ENCODE data around the gene SGF29. TPM values are rescaled to one million over a fixed set of nuclear protein-coding genes. Genes with fewer than 3 reads are reported as not detected.
"Not testable (repeated sequence)": the region's sequence is repeated elsewhere in the genome, so short reads cannot be mapped to it uniquely, and the experiment has no call there.

The SGF29 gene
- total and polyA plus RNA-seq, 9 of the 15 experiments (the other 6 are each of a cell fraction or from before 2014, with no cell fraction given) = 2.6 to 36.1 (median 21.2) TPM

DNA sequence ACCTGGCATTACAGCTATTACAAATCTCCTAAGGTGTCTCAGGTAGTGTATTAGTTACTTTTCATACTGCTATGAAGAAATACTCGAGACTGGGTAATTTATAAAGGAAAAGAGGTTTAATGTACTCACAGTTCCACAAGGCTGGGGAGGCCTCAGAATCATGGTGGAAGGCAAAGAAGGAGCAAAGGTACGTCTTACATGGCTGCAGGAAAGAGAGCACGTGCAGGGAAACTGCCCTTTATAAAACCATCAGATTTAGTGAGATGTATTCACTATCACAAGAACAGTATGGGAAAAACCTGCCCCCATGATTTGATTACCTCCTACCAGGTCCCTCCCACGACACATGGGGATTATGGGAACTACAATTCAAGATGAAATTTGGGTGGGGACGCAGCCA, 77.2 kb downstream of the SGF29 start:
- BruUV-seq (replicated peaks); H3K27ac ChIP-seq (ENCODE audit: extremely low read depth, low read depth, low read length); FAIRE-seq; POLR2A ChIA-PET; H2AFZ ChIP-seq (ENCODE audit: low read depth, low read length); CTCF ChIA-PET (ENCODE audit: low intra/inter-chr PET ratio); H3K36me3 ChIP-seq (ENCODE audit: control insufficient read depth, insufficient read depth, low read length); H3K27me3 ChIP-seq (ENCODE audit: control insufficient read depth in 2 of 2, insufficient read depth in 2 of 2, low read length in 2 of 2); H3K4me2 ChIP-seq (ENCODE audit: insufficient read depth, low read length); H3K9me3 ChIP-seq (replicated peaks; ENCODE audit: control insufficient read depth, insufficient read depth, low read depth, low read length); H3K79me2 ChIP-seq (ENCODE audit: control insufficient read depth, insufficient read depth, low read length); H4K20me1 ChIP-seq (replicated peaks; ENCODE audit: control insufficient read depth, insufficient read depth, low read length); intact Hi-C loops (cut with micrococcal nuclease); DNase-seq (ENCODE audit: extremely low read depth in 1 of 4, low spot score in 3 of 4); H3K9ac ChIP-seq (ENCODE audit: insufficient read depth in 1 of 2, low read depth in 2 of 2, low read length in 2 of 2); in situ Hi-C loops (cut with MboI); H3K4me1 ChIP-seq (replicated peaks in 1 of 2; ENCODE audit: control insufficient read depth in 2 of 2, insufficient read depth in 2 of 2, low read length in 2 of 2); ATAC-seq; H3K9me1 ChIP-seq (ENCODE audit: control insufficient read depth, insufficient read depth, low read length); H3K4me3 ChIP-seq: not testable (repeated sequence)
- WGBS (ENCODE audit: insufficient coverage, low coverage, missing lambda C conversion rate) = 4% methylated on average over 4 of the region's 5 CpGs
- TF ChIP-seq ZFP36 (IDR thresholded peaks at IDR 0.05; ENCODE audit: low read depth, low read length, partially characterized antibody) = peak; percentile 35
- peak; percentile 97 for TF ChIP-seq ZNF431 (CRISPR knock-in tag; IDR thresholded peaks at IDR 0.05)

DNA sequence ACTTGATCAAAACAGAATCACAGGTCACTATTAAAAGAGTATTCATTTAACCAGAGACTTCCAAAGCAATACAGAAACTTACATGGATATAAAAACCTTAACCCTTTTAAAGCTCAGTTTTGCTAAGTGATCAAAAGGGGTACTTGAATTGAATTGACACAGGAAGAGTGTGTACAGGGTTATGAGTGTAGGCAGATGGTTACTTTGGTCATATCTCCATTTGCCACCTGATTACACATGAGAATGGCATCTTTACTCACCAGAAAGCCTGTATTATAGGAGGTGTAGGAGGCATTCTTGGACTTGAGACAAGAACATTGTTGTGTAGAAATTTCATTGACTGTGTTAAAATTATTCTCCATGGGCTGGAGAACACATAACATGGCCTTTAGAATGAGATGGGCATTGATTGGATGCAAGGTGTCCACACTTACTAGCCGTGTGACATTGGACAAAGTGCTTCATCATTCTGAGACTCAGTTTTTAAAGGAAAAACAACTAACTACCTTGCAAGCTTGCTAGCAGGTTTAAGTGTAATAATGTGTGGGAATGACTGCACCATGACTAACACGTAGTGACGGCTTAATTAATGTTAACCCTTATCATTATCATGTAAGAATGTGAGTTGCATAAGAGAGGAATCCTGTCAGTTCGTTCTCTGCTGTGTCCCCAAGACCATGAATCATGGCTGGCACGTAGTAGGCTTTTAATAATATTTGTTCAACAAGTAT, 82.5 kb downstream of the SGF29 start:
- H3K4me2 ChIP-seq (ENCODE audit: insufficient read depth, low read length); POLR2A ChIA-PET; H3K79me2 ChIP-seq (ENCODE audit: control insufficient read depth, insufficient read depth, low read length); BruUV-seq (replicated peaks); H3K4me3 ChIP-seq; H3K4me1 ChIP-seq (replicated peaks in 1 of 2; ENCODE audit: control insufficient read depth in 2 of 2, insufficient read depth in 2 of 2, low read length in 2 of 2); H3K9ac ChIP-seq (ENCODE audit: insufficient read depth in 1 of 2, low read depth in 2 of 2, low read length in 2 of 2); H3K27ac ChIP-seq (ENCODE audit: extremely low read depth, low read depth, low read length); H3K36me3 ChIP-seq (ENCODE audit: control insufficient read depth, insufficient read depth, low read length); H3K9me1 ChIP-seq (ENCODE audit: control insufficient read depth, insufficient read depth, low read length); intact Hi-C loops (cut with micrococcal nuclease); ATAC-seq; H3K27me3 ChIP-seq (ENCODE audit: control insufficient read depth in 2 of 2, insufficient read depth in 2 of 2, low read length in 2 of 2); DNase-seq (ENCODE audit: extremely low read depth in 1 of 4, low spot score in 3 of 4); CTCF ChIA-PET (ENCODE audit: low intra/inter-chr PET ratio); H2AFZ ChIP-seq (ENCODE audit: low read depth, low read length); in situ Hi-C loops (cut with MboI); H3K9me3 ChIP-seq (replicated peaks; ENCODE audit: control insufficient read depth, insufficient read depth, low read depth, low read length); H4K20me1 ChIP-seq (replicated peaks; ENCODE audit: control insufficient read depth, insufficient read depth, low read length); FAIRE-seq: not testable (repeated sequence)
- WGBS (ENCODE audit: insufficient coverage, low coverage, missing lambda C conversion rate) = 7% methylated on average over 5 of the region's 5 CpGs
- TF ChIP-seq, protein P1, sequence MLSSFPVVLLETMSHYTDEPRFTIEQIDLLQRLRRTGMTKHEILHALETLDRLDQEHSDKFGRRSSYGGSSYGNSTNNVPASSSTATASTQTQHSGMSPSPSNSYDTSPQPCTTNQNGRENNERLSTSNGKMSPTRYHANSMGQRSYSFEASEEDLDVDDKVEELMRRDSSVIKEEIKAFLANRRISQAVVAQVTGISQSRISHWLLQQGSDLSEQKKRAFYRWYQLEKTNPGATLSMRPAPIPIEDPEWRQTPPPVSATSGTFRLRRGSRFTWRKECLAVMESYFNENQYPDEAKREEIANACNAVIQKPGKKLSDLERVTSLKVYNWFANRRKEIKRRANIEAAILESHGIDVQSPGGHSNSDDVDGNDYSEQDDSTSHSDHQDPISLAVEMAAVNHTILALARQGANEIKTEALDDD (IDR thresholded peaks at IDR 0.05) = peak; percentile 63
- TF ChIP-seq, protein P2, sequence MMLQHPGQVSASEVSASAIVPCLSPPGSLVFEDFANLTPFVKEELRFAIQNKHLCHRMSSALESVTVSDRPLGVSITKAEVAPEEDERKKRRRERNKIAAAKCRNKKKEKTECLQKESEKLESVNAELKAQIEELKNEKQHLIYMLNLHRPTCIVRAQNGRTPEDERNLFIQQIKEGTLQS (IDR thresholded peaks at IDR 0.05) = peak; percentile 47; the same call in 1 of the 2 replicates
- TF ChIP-seq, protein P2 (CRISPR knock-in tag; conservative IDR thresholded peaks at IDR 0.05) = not testable (repeated sequence)
- TF ChIP-seq, protein P3, sequence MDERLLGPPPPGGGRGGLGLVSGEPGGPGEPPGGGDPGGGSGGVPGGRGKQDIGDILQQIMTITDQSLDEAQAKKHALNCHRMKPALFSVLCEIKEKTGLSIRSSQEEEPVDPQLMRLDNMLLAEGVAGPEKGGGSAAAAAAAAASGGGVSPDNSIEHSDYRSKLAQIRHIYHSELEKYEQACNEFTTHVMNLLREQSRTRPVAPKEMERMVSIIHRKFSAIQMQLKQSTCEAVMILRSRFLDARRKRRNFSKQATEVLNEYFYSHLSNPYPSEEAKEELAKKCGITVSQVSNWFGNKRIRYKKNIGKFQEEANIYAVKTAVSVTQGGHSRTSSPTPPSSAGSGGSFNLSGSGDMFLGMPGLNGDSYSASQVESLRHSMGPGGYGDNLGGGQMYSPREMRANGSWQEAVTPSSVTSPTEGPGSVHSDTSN (CRISPR knock-in tag; IDR thresholded peaks at IDR 0.05; ENCODE audit: low read depth) = not testable (repeated sequence)
- TF ChIP-seq, protein P3 (tag; conservative IDR thresholded peaks at IDR 0.05; ENCODE audit: low read depth) = peak; percentile 42; the same call in 1 of the 2 replicates
- TF ChIP-seq CEBPB (tag; IDR thresholded peaks at IDR 0.05) = peak; percentile 36; the same call in 1 of the 2 replicates
- TF ChIP-seq FOSL1 (tag; conservative IDR thresholded peaks at IDR 0.05) = 0 out of 2 replicates have a peak, but pooled peaks have one; percentile 17
